ENCODE results near the gene FAIM2. TPM values are rescaled to one million over a fixed set of nuclear protein-coding genes. Genes with fewer than 3 reads are reported as not detected.

FAIM2 gene
- total RNA-seq, 1 donor: not detected

DNA sequence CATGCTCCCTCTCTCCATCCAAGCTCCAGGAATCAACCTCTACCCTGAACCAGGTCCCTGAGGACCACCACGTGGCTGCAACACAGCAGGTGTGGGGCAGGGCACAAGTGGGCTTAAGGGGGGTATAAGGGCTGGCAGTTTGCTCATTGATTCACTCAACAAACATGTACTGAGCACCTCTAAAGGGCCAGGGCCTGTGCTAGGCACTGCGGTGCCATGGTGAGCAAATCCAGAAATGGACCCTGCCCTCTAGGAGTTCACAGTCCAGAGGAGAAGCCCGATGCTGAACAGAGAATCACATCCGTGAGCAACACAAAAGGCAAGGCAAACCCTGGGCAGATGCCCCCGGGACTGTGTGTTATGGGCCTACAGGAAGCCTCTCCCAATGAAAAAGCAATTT lies 40.3 kb upstream of the FAIM2 start:
- Histone ChIP-seq H3K9me3 (ENCODE audit: low read depth, low read length) (no peaks in the 10 kb centered on the region), H3K27me3 (ENCODE audit: insufficient read depth, low read length) (no peaks in the 10 kb centered on the region), H3K4me3 (ENCODE audit: low read length) (no peak overlapping the region), H3K4me1 (ENCODE audit: insufficient read depth, low read length) (peaks cover 31% of the 10 kb centered on the region)

DNA sequence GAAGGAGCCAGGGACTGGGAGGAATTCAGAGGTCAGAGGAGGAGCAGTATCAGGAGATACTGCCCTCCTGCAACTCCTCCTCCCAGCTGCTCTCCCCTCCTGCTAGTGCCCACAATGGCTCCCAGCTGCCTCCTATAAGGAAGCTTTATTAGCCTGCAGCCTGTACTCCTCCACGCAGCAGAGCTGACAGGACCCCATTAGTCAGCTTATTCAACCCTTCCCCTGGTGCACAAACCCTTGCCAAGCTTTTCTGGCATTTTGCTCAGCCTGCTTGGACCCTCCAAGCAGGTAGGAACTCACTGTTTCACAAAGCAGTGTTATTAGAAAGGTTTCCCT lies 39.9 kb upstream of the FAIM2 start:
- Histone ChIP-seq H3K4me1 (ENCODE audit: insufficient read depth, low read length) (peaks cover 28% of the 10 kb centered on the region), H3K4me3 (ENCODE audit: low read length) (no peak overlapping the region), H3K27me3 (ENCODE audit: insufficient read depth, low read length) (no peaks in the 10 kb centered on the region), H3K9me3 (ENCODE audit: low read depth, low read length) (no peaks in the 10 kb centered on the region)

DNA sequence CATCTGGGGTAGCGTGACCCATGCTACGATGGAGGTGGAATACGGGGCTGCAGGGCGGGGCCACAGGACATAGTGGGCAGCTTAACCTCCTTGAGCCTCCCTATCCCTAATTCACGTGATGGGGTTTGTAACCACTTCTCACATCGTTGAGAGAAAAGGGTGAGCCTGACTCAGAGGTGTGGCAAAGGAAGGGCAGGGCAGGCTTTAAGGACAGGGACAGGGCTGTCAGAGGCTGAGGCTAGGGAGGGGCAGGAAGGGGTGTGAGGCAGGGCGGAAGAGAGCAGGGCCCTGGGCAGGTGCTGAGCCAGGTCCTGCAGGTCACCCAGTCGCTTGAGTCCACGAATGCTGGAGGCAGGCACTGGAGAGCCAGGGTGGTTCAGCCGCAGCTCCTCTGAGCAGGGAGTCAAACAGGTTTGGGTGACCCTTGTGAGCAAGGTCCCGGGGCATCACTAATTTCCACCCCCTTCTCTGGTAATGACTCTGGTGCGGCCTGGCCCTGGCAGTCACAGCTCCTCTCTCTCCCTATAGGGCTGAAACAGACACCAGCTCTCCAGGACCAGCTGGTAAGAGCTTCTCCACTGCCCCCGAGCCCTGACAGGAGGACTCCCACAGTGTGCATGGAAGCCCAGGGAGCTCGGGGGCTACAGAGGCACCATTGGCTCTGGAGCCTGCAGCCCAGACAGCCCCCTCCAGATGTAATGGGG lies 39.4 kb upstream of the FAIM2 start:
- H3K27me3 ChIP-seq (ENCODE audit: insufficient read depth, low read length): no peaks in the 10 kb centered on the region
- H3K4me1 ChIP-seq (ENCODE audit: insufficient read depth, low read length): peaks cover 25% of the 10 kb centered on the region
- H3K4me3 ChIP-seq (ENCODE audit: low read length): no peak overlapping the region
- H3K9me3 ChIP-seq (ENCODE audit: low read depth, low read length): no peaks in the 10 kb centered on the region

- Histone ChIP-seq H3K27me3 (ENCODE audit: insufficient read depth, low read length) (no peaks in the 10 kb centered on the region), H3K4me3 (ENCODE audit: low read length) (no peak overlapping the region), H3K4me1 (ENCODE audit: insufficient read depth, low read length) (peaks cover 25% of the 10 kb centered on the region), H3K9me3 (ENCODE audit: low read depth, low read length) (no peaks in the 10 kb centered on the region)
Observed at GRCh38 chr12:49942512-49942893, 38.8 kb upstream of the FAIM2 start.

DNA sequence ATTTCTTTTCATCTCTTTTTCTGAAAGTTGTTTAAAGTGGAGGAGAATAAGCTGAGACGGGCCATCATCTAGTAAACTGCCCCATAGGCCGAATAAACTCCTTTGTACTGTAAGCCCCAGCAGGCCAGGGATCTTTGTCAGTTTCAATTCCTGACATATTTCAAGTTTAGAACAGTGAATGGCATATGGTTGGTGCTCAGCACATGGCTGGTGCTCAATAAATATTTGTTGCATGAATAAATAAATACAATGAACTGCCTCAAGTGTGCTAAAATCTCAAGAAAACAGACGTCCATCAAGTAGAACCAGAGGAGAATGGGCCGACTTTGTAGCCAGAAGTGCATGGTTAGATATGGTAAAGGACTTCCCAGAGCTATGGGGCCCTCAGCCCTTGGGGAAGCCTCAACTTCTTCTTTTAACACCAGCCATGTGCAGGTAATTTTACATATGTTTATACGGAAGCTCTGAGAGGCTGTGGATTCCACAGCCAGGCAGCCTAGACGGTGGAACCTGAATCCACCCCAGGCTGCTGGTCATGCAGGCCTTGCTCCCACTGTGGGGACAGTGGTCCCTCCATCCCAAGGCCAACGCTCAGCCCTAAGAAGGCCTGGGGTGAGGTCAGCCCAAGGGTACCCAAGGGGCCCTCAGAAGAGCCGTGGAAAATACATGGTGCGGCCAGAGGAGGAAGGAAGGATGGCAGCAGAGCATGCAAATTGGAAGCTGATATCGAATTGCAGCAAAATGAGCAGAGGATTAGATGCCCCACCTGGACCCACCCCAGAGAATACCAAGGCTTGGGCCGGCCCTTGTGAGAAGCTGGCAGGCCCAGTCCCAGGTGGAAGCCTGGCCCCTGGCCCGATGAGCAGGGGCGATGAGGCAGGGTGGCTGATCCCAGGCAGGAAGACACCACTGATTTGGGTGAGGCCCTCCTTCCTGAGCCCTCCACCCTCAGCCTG lies 38.1 kb upstream of the FAIM2 start:
- no peak overlapping the region for H3K4me3 ChIP-seq (ENCODE audit: low read length)
- H3K4me1 ChIP-seq (ENCODE audit: insufficient read depth, low read length): peaks cover 25% of the 10 kb centered on the region
- H3K9me3 ChIP-seq (ENCODE audit: low read depth, low read length): no peaks in the 10 kb centered on the region
- no peaks in the 10 kb centered on the region for H3K27me3 ChIP-seq (ENCODE audit: insufficient read depth, low read length)

- Histone ChIP-seq H3K27me3 (ENCODE audit: insufficient read depth, low read length) (no peaks in the 10 kb centered on the region), H3K9me3 (ENCODE audit: low read depth, low read length) (no peaks in the 10 kb centered on the region), H3K4me1 (ENCODE audit: insufficient read depth, low read length) (peaks cover 19% of the 10 kb centered on the region), H3K4me3 (ENCODE audit: low read length) (no peak overlapping the region)
Observed at GRCh38 chr12:49939707-49940106, 36.0 kb upstream of the FAIM2 start.

- H3K9me3 ChIP-seq (ENCODE audit: low read depth, low read length): no peaks in the 10 kb centered on the region
- H3K27me3 ChIP-seq (ENCODE audit: insufficient read depth, low read length): no peaks in the 10 kb centered on the region
- H3K4me1 ChIP-seq (ENCODE audit: insufficient read depth, low read length): peaks cover 18% of the 10 kb centered on the region
- H3K4me3 ChIP-seq (ENCODE audit: low read length): no peak overlapping the region
Observed at GRCh38 chr12:49939307-49939706, 35.6 kb upstream of the FAIM2 start.

GRCh38 chr12:49937639-49938300 lies 34.1 kb upstream of the FAIM2 start:
- H3K9me3 ChIP-seq (ENCODE audit: low read depth, low read length): no peaks in the 10 kb centered on the region
- peaks cover 4% of the 10 kb centered on the region for H3K4me1 ChIP-seq (ENCODE audit: insufficient read depth, low read length)
- no peak overlapping the region for H3K4me3 ChIP-seq (ENCODE audit: low read length)
- H3K27me3 ChIP-seq (ENCODE audit: insufficient read depth, low read length): no peaks in the 10 kb centered on the region

- no peaks in the 10 kb centered on the region for H3K27me3 ChIP-seq (ENCODE audit: insufficient read depth, low read length)
- no peak overlapping the region for H3K4me3 ChIP-seq (ENCODE audit: low read length)
- H3K9me3 ChIP-seq (ENCODE audit: low read depth, low read length): no peaks in the 10 kb centered on the region
Observed at GRCh38 chr12:49936925-49937324, 33.2 kb upstream of the FAIM2 start.

GRCh38 chr12:49934505-49934904 lies 30.8 kb upstream of the FAIM2 start:
- Histone ChIP-seq H3K4me3 (ENCODE audit: low read length) (no peak overlapping the region), H3K27me3 (ENCODE audit: insufficient read depth, low read length) (no peaks in the 10 kb centered on the region), H3K4me1 (ENCODE audit: insufficient read depth, low read length) (no peaks in the 10 kb centered on the region), H3K9me3 (ENCODE audit: low read depth, low read length) (no peaks in the 10 kb centered on the region)

More at GRCh38 chr12:49936925-49937324, 33.2 kb upstream of the FAIM2 start:
- H3K4me1 ChIP-seq (ENCODE audit: insufficient read depth, low read length): no peaks in the 10 kb centered on the region

DNA sequence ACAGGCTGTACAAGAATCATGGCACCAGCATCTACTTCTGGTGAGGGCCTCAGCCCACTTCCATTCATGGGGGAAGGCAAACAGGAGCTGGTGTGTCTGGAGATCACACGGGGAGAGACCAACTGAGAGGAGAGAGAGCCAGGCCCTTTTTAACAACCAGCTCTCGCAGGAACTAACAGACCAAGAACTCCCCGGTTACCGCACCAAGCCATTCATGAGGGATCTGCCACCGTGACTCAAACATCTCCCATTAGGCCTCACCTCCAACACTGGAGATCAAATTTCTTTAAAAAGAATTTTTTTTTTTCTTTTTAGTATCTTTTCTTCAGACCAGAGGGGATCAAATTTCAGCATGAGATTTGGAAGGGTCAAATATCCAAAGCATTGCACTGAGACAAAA lies 30.1 kb upstream of the FAIM2 start:
- H3K9me3 ChIP-seq (ENCODE audit: low read depth, low read length): no peaks in the 10 kb centered on the region
- no peaks in the 10 kb centered on the region for H3K4me1 ChIP-seq (ENCODE audit: insufficient read depth, low read length)
- no peaks in the 10 kb centered on the region for H3K27me3 ChIP-seq (ENCODE audit: insufficient read depth, low read length)
- H3K4me3 ChIP-seq (ENCODE audit: low read length): no peak overlapping the region

GRCh38 chr12:49932533-49933130 lies 28.9 kb upstream of the FAIM2 start:
- Histone ChIP-seq H3K4me3 (ENCODE audit: low read length) (no peak overlapping the region), H3K27me3 (ENCODE audit: insufficient read depth, low read length) (no peaks in the 10 kb centered on the region), H3K4me1 (ENCODE audit: insufficient read depth, low read length) (no peaks in the 10 kb centered on the region), H3K9me3 (ENCODE audit: low read depth, low read length) (no peaks in the 10 kb centered on the region)

DNA sequence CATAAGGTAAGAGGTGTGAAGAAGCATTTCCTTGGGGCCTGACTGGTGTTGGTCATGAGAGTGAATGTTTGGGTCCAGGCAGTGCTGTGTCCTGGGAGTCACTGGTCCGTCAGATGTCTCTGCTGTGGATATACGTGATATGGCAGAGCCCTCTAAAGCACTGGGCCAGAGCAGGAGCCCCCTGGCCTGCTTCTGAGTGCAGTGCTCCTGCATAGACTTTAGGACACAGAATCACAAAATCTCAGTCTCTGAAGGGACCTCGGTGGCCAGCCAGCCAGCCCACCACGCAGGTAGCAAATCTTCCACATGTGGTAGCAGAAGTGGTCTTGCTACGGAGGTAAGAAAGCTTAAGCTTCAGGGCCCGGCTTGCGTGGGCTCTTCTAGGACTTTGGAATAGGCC lies 28.3 kb upstream of the FAIM2 start:
- no peak overlapping the region for H3K4me3 ChIP-seq (ENCODE audit: low read length)

GRCh38 chr12:49930515-49931288 lies 27.0 kb upstream of the FAIM2 start:
- Histone ChIP-seq H3K4me3 (ENCODE audit: low read length) (no peak overlapping the region), H3K4me1 (ENCODE audit: insufficient read depth, low read length) (no peaks in the 10 kb centered on the region), H3K9me3 (ENCODE audit: low read depth, low read length) (no peaks in the 10 kb centered on the region), H3K27me3 (ENCODE audit: insufficient read depth, low read length) (no peaks in the 10 kb centered on the region)

More for the DNA sequence above, 28.3 kb upstream of the FAIM2 start:
- no peaks in the 10 kb centered on the region for H3K27me3 ChIP-seq (ENCODE audit: insufficient read depth, low read length)
- H3K4me1 ChIP-seq (ENCODE audit: insufficient read depth, low read length): no peaks in the 10 kb centered on the region
- H3K9me3 ChIP-seq (ENCODE audit: low read depth, low read length): no peaks in the 10 kb centered on the region
